HG02970 (cell line): ENCODE data around the gene SLC7A5.
"Not testable (repeated sequence)": the region's sequence is repeated elsewhere in the genome, so short reads cannot be mapped to it uniquely, and the experiment has no call there.

Experiments used
- ATAC-seq: cut with Tn5 transposase; IDR thresholded peaks from one replicate; pipeline ENCODE4 v1.9.1; 2021; ENCODE audit warnings: mild to moderate bottlenecking, moderate library complexity, moderate number of reproducible peaks; ENCODE audit not compliant: unreplicated experiment, low FRiP score

The SLC7A5 gene

DNA sequence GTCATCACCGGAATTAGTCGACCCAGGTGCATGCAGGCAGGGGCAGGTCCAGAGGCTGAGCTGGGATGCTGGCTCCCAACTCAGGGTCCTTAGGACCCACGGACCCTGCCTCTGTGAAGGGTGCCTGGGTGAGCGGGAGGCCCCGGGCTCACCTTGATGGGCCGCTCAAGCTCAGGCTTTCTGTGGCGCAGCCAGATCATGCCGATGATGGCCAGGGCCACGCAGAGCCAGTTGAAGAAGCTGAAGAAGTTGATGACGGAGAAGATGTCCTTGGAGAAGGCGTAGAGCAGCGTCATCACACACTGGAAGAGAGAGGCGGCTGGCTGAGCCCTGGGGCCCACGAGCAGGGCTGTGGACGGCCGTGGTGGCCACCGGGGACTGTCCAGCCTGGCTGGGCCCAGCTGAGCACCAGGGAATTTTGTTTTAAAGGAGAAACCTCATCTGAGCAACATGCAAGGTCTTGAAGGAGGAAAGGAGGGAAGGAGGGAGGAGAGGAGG is 32.9 kb downstream of the SLC7A5 start:
- no peak for ATAC-seq

DNA sequence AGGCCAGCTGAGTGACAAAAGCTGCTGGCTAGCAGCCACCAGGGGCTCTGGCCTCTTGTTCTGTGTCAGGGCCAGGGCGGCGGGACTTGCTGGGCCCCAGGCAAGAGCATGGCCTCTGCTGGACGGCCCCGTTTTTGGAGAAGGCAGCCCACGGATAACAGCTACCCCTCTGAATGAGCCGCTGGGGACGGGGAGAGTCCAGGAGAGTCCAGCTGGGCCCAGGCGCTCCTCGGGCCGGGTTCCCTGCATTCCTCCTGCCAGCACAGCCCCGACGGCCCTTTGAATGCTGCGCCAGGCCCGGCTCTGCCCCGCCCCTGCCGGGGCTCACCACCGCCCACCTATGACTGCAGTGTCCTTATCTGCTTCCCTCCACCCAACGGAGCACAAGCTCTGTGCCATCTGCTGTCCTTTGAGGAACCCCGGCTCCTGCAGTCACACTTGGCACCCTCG is 33.4 kb downstream of the SLC7A5 start:
- no peak for ATAC-seq

DNA sequence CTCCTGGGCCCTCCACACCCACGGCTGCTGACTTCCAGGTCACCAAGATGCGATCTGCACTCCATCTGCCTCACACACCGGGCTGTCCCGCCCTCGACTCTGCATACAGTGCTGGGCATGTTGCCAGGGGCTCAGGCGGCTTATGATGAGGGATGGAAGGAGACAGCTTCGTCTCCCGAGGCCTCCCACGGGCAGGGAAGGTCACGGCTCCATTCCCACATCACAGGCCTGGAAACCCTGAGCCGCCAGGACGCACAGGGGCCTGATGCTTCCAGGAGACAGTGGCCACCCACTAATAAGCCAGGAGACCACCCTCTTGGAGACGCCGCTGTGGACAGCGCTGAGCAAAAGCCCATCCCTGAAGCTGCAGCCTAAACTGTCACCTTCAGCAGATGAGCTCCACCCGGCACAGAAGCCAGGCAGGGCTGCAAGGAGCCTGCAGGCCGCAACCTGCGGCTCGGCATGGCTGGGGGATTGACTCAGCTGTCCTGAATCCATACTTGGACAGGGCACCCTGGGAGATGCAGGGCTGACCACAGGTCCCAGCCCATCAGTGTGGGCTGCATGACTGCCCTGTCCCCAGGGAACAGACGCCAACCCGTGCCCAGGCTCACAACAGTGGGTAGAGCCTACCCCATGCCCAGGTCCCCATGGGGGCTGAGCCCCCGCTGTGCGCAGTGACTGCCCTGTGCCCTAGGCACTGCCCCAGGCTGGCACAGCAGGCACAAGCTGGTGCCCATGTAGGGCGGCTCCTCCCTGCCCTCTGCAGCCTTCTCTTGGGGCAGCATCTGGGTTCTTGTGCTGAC is 34.4 kb downstream of the SLC7A5 start:
- no peak for ATAC-seq

DNA sequence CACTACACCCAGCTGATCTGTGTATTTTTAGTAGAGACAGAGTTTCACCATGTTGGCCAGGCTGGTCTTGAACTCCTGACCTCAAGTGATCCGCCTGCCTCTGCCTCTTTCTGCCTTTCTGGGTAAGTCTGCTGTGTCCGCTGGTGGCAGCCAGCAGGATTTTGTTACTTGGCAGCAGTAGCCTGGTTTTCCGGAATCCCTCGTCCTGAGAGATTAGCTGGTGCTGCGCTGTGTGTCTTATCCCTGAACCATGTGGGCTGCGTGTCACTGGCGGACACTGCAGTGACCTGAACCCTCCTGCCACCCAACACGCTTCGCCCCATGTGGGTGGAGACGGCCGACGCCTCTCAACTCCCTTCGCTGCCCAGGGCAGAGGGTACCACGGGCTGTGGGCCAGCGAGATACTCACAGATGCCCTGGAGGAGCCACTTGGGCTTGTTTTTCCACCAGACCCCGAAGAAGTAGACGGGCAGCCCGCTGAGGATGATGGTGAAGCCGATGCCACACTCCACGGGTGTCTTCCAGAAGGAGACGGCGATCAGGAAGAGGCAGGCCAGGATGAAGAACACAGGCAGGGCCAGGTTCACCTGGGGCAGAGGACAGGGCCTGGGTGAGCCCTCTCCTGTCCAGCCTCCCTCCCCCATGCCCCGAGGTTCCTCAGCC is 35.2 kb downstream of the SLC7A5 start:
- no peak for ATAC-seq

DNA sequence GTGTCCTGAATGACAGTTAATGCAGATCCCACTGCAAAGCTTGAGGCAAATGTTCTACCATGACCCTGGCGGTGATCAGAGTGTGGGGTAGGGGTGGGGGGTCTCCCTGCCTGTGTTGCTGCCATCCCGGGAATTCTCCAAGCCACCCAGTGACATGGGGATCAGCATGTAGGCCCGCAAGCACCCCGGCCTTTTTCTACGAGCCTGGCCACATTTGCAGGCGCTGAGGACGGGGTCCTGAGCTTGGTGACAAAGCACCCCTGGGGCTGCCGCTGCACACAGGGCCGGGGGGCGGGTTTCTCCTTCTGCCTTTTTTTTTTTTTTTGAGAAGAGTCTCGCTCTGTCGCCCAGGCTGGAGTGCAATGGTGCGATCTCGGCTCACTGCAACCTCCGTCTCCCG is 35.8 kb downstream of the SLC7A5 start:
- no peak for ATAC-seq

DNA sequence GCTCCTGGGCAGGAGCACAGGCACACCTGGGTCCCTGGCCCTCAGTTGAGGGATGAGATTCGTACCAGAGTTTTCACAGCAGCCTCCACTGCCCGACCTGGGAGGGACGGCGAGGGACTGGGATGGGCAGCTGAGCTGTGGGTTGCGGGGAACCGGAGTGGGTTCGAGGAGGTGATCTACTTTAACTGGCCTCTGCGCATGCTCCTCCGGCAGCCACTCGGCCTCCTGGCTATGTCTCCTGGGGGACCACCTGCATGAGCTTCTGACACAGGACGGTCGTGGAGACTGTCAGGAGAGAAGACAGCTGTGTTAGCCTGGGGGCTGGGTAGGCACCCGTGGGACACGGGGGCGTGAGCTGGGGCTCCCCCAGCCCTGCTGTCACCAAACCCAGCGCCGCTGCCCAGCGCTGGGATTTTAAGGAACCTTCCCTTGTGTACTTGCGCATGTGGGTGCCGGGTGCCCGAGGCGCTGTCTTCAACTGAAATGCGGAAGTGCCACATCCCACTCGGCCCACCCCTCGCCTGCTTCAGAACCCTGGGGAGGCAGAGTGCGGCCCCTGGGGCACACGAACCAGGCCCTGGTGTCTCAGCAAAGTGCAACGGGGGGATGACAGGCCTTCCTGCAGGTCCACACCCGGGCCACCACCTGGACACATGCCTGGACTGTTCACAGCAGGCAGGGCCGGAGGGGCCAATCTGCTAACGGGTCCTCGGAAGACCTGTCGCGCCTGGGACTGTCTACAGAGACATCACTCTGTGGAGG is 36.4 kb downstream of the SLC7A5 start:
- ATAC-seq = no peak

DNA sequence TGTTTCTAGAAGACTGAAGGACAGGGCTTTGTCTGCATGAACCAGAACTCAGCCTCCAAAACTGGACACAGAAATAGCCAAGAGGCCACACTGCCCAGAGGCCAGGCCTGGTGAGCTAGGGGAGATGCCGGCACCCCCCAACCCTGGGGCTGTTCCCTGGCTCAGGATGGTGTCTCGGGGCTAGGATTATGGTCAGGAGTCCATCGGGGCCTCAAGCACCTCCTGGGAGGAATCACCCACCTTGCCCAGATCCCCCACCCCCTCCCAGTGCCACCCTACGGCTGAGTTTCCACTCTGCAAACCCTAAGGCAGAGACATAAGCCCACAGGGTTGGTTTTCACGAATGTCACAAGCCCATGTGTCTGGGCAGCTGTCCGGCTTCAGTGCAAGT is 37.2 kb downstream of the SLC7A5 start:
- ATAC-seq = no peak

DNA sequence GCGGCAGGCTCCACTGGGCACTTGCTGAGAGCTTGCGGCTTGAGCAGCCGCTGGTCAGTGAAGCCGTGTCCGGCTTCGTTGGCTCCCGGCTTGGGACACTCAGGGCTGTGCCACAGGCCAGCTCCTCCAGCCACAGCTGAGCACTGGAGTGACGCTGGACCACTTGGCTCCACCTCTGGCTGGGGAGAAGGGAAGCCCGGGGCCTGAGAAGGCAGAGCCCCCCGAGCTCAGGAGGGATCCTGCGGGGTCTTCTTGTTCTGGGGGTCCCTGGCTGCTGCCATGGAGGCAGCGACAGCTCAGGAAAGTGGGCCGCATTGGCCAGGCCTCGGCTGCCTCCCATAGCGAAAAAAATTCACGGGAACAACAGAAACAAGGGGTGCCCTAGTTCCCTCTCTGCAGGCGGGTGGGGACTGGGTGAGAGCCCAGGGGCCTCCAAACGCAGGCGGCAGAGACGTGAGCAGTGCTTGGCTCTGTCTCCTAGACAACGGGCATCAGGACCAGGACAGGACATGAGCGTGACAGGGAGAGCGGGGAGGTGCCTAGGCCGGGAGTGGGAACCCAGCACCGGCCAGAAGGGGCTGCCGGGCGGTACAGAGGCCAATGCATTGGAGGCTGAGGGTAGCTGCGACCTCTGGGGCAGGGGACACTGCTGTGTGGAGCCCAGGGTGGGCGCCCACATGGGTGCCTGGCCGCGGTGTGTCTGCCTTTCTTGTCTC is 37.7 kb downstream of the SLC7A5 start:
- no peak for ATAC-seq

DNA sequence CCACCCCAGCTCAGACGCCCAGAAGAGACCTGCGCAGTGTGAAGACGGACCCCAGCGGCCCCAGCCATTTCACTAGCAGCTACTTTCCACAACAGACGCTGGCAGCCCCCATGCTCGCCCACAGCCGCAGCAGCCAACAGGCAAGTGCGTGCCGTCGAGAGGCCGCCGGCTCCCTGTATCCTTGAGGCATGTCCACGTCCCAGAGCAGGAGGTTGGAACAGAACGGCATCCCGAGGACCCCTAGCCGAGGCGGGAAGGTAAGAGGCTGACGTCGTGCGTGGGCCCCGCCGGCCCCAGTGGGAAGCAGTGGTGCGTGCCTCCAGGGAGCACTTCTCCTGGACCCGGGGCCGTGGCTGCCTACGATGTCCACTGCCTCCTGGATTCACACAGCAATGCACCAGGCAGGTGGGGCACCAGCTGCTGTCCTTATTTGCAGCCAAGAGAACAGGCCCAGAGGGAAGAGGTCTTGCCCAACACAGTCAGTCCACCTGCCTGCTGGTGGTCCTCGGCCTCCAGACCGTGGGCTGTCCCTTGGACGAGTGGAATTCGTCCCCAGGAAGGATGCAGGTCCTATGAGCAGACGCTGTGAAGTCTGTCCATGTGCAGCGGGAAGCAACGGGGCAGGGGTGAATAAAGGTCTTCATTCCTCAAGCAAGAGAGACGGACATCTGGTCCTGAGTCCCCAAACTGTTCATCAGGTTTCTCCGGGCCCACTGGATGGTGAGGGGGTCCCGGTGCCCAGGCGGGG is 38.5 kb downstream of the SLC7A5 start:
- no peak for ATAC-seq

DNA sequence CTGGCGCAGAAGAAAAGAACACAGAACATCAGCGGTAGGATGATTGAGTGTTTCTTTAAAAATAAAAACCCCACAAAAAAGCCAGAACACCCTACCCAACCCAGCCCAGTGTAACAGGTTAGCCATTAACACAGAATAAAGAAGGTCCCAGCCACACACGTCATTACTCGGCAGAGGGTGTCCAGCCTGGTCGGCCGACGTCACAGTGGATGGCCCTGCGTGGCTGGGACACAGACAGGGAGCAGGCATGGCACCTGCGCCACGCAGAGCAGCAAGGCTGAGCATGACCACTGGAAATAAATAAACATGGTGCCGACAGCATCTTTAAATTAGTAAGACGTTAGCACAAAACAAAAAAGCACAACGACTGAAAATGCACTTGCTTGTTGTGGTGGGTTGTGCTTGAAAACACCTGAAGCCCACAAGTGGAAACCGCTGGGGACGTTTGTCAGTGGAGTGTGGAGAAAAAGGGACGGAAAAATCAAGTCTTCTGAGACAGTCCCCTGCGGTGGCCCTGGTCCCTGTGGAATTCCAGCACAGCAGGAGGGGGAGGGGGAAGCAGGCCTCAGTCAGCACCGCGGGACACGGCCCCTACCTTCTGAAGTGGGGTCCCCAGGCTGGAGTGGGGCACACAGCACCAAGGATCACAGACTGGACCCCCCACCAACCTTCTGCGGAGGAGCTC is 39.2 kb downstream of the SLC7A5 start:
- ATAC-seq = no peak

DNA sequence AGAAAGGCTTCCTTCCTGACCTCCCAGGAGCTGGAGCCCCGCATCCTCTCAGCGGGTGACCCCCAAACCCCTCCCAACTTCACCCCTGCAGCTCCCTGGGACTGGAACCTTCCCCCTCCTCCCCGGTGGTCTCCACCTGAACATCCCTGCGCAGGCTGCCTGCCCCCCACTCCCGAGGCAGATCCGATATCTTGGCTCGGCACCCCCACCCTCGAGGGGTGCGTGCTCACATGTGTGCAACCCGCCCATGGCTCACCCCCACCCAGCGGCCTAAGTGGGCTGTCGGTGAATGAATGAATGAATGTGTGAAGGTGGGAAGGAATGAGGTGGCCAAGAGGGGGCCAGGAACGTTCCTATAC is 39.7 kb downstream of the SLC7A5 start:
- no peak for ATAC-seq

DNA sequence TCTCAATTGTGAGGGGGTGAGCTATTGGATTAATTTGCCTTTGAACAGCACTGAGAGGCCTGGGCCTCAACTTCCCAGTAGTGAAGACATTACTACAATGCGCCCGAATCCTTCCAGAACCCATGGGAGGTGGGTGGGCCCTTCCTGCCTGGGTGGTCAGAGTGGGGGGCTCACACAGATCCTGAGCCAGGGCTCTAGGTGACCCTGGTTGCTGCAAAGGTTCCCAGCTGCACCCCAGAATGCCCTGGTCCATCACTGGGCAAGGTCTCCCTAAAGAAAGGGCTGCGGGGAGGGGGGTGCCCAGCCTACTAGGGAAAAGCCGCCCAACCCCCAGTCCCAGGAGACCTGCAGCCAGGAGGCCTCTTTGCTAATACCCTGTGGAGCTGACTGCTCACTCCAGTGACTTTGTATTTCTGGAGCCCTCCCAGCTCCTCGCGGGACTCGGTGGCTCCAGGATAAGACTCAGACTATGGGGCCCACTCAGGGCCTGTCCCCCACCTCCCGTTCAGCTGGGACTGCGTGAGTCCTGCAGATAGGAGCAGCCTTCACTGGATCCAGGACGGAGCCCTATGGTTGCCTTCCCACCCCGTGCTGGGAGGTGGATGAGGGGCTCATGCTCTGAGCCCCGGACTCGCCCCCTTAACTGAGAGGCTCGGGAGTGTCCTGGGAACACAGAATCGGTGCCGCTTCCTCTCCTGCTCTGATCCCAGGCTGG is 40.2 kb downstream of the SLC7A5 start:
- no peak for ATAC-seq

DNA sequence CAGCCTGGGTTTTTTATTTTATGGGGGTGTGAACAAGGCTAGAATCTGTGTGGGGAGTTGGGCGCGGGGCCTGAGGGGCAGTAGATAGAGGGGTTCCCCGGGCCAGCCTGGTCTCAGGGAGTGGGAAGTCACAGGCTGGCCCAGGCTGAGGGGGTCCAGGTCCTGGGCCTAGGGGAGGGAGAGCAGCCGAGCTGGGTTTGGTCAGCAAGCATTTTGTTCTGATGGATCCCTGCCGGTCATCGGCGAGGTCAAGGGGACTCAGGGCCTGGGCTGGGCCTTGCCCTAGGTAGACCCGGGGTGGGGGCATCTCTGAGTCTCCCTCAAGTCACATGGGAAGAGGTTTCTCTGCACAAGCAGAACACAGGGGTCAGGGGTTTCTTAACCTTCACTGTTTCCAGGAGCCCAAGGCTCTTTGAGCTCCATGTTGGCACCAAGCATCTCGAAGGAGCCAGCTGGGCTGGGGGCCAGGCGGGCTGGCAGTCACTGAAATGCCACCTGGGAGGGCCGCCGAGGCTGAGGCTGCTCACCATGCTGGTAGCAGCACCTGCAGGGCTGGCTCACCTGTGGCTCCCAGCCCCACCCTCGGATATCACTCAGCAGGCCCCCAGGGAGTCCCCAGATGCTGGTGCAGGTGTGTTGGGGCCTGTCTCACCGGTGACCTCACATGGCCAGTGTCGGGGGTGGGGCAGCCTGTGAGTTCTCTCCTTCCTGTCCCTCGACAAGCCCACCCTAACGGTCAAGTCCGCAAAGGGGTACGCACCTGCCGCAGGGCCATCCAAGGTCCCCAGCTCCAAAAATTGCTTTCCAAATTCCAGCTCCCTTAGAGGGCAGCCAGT is 41.0 kb downstream of the SLC7A5 start:
- no peak for ATAC-seq

DNA sequence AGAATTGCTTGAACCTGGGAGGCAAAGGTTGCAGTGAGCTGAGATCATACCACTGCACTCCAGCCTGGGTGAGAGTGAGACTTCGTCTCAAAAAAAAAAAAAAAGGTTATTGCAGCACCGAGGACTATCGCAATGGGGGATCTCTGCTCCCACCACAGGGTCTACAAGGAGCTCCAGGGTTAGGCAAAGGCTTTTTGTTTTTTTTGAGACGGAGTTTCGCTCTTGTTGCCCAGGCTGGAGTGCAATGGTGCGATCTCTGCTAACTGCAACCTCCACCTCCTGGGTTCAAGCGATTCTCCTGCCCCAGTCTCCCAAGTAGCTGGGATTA is 41.8 kb downstream of the SLC7A5 start:
- not testable (repeated sequence) for ATAC-seq

DNA sequence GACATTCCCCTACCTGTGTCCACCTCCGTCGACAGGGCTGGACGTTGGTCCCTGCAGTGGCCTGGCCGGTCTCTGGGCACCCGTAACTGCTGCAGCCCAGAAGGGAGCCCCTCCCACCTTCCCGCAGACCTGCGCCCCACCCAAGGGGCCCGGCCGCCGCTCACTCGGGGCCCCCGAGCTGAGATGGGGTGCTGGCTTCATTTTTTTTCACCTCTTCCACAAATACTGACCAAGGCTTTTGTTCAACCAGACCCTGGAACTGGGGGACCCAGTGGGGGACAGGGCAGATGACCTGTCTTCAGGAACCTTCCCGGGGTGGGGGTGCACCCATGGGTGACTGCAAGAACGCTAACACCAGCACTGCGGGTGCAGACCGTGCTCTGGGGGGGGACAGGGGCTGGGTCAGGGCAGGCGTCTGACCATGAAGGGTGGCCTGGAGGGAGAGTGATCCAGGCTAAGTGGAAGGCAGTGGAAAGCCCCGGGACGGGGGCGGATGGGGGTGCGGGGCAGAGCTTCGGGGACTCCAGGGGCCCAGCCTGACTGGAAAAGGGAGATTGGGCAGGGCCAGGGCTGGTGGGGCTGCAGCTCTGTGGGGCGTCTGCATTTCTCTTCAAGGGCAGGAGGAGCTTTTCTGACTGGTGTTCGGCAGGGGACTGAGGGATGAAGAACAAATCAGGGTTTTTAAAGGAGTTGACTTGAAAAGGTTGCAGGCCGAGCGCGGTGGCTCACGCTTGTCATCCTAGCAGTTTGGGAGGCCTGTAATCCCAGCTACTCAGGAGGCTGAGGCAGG is 42.3 kb downstream of the SLC7A5 start:
- ATAC-seq = no peak

DNA sequence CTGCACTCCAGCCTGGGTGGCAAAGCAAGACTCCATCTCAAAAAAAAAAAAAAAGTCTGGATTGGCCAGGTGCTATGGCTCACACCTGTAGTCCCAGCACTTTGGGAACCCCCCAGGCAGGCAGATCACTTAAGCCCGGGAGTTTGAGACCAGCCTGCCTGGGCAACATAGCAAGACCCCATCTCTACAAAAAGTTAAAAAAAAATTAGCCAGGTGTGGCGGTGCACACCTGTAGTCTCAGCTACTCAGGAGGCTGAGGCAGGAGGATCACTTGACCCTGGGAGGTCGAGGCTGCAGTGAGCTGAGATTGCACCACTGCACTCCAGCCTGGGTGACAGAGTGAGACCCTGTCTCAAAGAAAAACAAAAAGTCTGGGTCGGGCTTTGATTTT is 42.9 kb downstream of the SLC7A5 start:
- not testable (repeated sequence) for ATAC-seq

DNA sequence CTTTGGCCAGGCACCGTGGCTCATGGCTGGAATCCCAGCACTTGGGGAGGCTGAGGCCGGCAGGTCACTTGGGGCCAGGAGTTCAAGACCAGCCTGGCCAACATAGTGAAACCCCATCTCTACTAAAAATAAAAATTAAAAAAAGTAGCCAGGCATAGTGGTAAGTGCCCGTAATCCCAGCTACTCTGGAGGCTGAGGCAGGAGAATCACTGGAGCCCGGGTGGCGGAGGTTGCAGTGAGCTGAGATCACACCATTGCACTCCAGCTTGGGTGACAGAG is 43.5 kb downstream of the SLC7A5 start:
- not testable (repeated sequence) for ATAC-seq
